Psoas muscle (tissue), 8 donors: ENCODE results near the gene GNA12. TPM values are rescaled to one million over a fixed set of nuclear protein-coding genes. Genes with fewer than 3 reads are reported as not detected.

Experiments used
- ATAC-seq, 4 donors: fragments of 200-7000 bp; cut with Tn5 transposase; one replicate each; pipeline ENCODE4 v1.9.1; 2020; ENCODE audit warnings: moderate library complexity in 3 of 4, mild to moderate bottlenecking in 2 of 4
- DNase-seq, 2 donors: peaks; one replicate each; pipeline ENCODE4 v3.0.0-alpha.2; 2020
- H3K27ac ChIP-seq: fragments of 200-600 bp; one replicate; pipeline ENCODE4 v1.8.0; 2022
- H3K27me3 ChIP-seq, 3 donors: fragments of 200-600 bp in 1 of 3; one replicate each; pipeline versions ENCODE4 v1.6.1 to v1.8.0; 2013 to 2022; ENCODE audit warnings: low read length in 2 of 3, mild to moderate bottlenecking in 2 of 3, moderate library complexity in 1 of 3; ENCODE audit not compliant: insufficient read depth in 3 of 3
- H3K36me3 ChIP-seq, 2 donors: fragments of 200-600 bp in 1 of 2; one replicate each; pipeline versions ENCODE4 v1.6.1 to v1.8.0; 2013 to 2022; ENCODE audit warnings: low read depth in 1 of 2, mild to moderate bottlenecking in 1 of 2, moderate library complexity in 1 of 2; ENCODE audit not compliant: insufficient read depth in 1 of 2
- H3K4me1 ChIP-seq: fragments of 200-600 bp; one replicate; pipeline ENCODE4 v1.8.0; 2022
- H3K4me3 ChIP-seq: fragments of 200-600 bp; one replicate; pipeline ENCODE4 v1.8.0; 2022; ENCODE audit warnings: mild to moderate bottlenecking
- H3K9me3 ChIP-seq: fragments of 200-600 bp; one replicate; pipeline ENCODE4 v1.8.0; 2022
- WGBS, 3 donors: extraction: QIAGEN DNeasy Blood & Tissue Kit; methylation state at CpG; one replicate each; pipeline versions ENCODE4 v1.1.6 to v1.1.7; 2013; 5-methylcytosine and 5-hydroxymethylcytosine counted together
- intact Hi-C, 2 donors: fragments of 100-400 bp; cut with DNase I; formaldehyde crosslinking; loops; one replicate each; pipeline versions ENCODE4 v1.11.0 to v1.14.2; 2022
- polyA plus RNA-seq, 3 donors: library from polyadenylated mRNA; stranded (reverse); fragments of 200-250 nt; gene quantifications; one replicate each; pipeline ENCODE4 v1.2.3, GENCODE V29; 2013
- total RNA-seq, 4 donors: library from RNA; stranded (reverse); fragmentation: NEBNext Ultra II Directional in 2 of 4; extraction: Animal tissue kit (Norgen Biotek cat#: 25700) in 2 of 4; gene quantifications; one replicate each; pipeline versions ENCODE4 v1.2.1 to v1.2.4, GENCODE V29; 2021 to 2023
- TF ChIP-seq, protein P1 (sequence below): fragments of 200-600 bp; IDR thresholded peaks from one replicate; pipeline ENCODE4 v1.8.0; 2022; ENCODE audit warnings: antibody characterized with exemption
- donor health status: healthy with polysubstance abuse.
- donor health status: DM: no; HTN: no; CAD: no; lungs with moderate emphysema.
- donor health status: Bipolar disorder and iron deficiency.
- donor health status: healthy.
- donor health status: DM: yes; HTN: yes; CAD: no.
- donor health status: DM: no; HTN: no; CAD: no.
- donor health status: DM: no; HTN: no; CAD: no.
- donor health status: DM: yes; HTN: yes; CAD: no.

Gene GNA12
- total and polyA plus RNA-seq, 7 donors, result 7.1 to 20.2 (median 15.4) TPM

DNA sequence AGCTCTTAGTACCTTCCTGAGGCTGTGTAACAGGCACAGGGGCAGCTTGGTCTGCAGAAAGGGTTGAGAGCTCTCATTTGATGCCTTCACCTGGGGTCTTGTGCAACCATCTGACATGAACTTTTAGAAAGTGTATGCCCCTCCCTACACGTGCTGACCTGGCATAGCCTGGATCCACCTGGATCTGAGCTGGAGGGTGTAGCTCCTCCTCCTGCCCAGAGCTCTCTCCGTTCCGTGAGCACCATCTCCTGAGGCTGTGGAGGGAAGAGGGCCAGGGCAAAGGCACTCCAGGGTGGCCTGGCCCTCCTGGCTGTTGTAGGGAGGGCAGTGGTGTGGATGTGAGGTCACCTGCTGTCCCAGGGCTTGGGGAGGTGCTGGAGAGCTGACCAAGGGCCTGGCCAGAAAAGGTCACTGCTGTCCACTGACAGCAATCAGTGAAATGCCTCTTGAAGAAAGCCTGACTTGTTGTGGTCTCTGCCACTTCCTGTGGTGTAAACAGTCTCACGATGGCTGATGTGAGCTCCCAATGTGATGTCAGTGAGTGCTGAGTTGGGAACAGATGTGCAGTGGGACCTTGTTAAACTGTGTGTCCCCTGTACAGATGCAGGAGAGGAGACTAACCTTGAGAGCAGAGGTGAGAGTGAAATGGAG is 133.1 kb downstream of the GNA12 start:
- ATAC-seq, result no peak
- H3K4me1 ChIP-seq, result peaks cover 4% of the 10 kb centered on the region
- intact Hi-C loops, result no loop called here

DNA sequence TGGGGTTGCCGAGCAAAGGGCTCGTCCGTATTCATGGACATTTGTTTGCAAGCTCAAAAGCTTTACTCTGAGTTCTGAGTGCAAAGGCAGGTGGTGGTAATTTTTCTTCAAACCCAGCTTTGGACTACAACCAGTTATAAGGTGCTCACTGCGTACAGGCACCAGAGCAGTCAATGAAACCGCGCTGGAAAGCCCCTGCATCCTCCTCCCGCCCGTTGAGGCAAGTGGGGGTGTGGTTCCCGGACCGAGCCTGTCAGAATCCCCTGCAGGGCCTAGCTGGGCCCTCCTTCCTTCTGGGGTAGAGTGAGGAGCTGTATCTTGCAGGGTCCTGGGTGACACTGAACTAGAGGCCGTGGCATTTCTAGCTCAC is 133.8 kb downstream of the GNA12 start:
- no peak overlapping the region for H3K27ac ChIP-seq
- intact Hi-C loops, result no loop called here

More for the DNA sequence above, 133.1 kb downstream of the GNA12 start:
- Histone ChIP-seq H3K36me3 (no peaks in the 10 kb centered on the region), H3K27me3 (no peaks in the 10 kb centered on the region), H3K4me3 (no peak overlapping the region), H3K9me3 (no peaks in the 10 kb centered on the region), H3K27ac (no peak overlapping the region)
- DNase-seq, result no peak
- WGBS, 3 donors, result 48 to 64% (median 55%) methylated on average over 4 of the region's 4 CpGs
- TF ChIP-seq, protein P1, sequence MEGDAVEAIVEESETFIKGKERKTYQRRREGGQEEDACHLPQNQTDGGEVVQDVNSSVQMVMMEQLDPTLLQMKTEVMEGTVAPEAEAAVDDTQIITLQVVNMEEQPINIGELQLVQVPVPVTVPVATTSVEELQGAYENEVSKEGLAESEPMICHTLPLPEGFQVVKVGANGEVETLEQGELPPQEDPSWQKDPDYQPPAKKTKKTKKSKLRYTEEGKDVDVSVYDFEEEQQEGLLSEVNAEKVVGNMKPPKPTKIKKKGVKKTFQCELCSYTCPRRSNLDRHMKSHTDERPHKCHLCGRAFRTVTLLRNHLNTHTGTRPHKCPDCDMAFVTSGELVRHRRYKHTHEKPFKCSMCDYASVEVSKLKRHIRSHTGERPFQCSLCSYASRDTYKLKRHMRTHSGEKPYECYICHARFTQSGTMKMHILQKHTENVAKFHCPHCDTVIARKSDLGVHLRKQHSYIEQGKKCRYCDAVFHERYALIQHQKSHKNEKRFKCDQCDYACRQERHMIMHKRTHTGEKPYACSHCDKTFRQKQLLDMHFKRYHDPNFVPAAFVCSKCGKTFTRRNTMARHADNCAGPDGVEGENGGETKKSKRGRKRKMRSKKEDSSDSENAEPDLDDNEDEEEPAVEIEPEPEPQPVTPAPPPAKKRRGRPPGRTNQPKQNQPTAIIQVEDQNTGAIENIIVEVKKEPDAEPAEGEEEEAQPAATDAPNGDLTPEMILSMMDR, result no peak

GRCh38 chr7:2709553-2710285 is 134.4 kb downstream of the GNA12 start:
- intact Hi-C loops, result no loop called here

More for the DNA sequence above, 133.8 kb downstream of the GNA12 start:
- no peak overlapping the region for H3K4me3 ChIP-seq
- no peaks in the 10 kb centered on the region for H3K27me3 ChIP-seq
- H3K9me3 ChIP-seq, result no peaks in the 10 kb centered on the region
- H3K4me1 ChIP-seq, result no peaks in the 10 kb centered on the region
- no peak for DNase-seq
- TF ChIP-seq, protein P1, result no peak
- WGBS, 3 donors, result 72 to 82% (median 79%) methylated on average over 11 of the region's 11 CpGs
- ATAC-seq, result no peak
- H3K36me3 ChIP-seq, result no peaks in the 10 kb centered on the region

DNA sequence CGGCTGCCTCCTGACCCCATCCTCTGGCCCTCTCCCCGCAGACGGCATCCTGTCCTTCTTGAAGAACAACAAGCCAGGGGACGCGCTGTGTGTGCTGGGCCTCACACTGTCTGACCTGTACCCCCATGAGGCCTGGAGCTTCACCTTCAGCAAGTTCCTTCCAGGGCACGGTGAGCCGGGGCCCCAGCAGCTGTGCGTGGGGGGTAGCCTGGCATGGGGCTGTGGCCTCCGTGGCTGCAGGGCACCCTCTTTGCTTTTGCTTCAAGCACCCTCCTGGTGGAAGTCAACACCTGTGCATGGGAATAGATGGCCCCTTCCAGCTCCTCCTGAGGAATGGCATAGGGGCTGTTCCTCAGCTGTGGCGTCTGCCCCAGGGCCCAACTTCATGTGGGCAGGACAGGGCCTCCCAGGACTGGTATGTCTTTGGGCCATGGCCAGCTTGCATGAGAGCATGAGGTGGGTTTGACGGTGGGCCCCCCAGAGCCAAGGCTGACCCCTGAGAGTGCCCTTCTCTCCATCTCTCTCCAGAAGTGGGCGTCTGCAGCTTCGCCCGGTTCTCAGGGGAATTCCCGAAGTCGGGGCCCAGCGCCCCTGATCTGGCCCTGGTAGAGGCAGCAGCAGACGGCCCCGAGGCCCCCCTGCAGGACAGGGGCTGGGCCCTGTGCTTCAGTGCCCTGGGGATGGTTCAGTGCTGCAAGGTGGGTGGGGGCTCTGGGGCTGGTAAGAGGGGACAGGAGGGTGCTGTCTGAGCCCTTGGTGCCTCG is 135.4 kb downstream of the GNA12 start:
- 87 to 94% (median 89%) methylated on average over 19 to 20 of the region's 20 CpGs for WGBS, 3 donors
- no peaks in the 10 kb centered on the region for H3K9me3 ChIP-seq
- no peak overlapping the region for H3K27ac ChIP-seq
- H3K36me3 ChIP-seq, result no peaks in the 10 kb centered on the region
- no peaks in the 10 kb centered on the region for H3K4me1 ChIP-seq
- intact Hi-C loops, result no loop called here
- no peak overlapping the region for H3K4me3 ChIP-seq
- peaks cover 0 to 3% (median 0%) of the 10 kb centered on the region in 3 donors for H3K27me3 ChIP-seq
- no peak for ATAC-seq
- TF ChIP-seq, protein P1, result no peak
- DNase-seq, result no peak

More at GRCh38 chr7:2709553-2710285, 134.4 kb downstream of the GNA12 start:
- H3K4me1 ChIP-seq, result no peaks in the 10 kb centered on the region
- TF ChIP-seq, protein P1, result peak; percentile 78
- peaks cover 0 to 3% (median 0%) of the 10 kb centered on the region in 3 donors for H3K27me3 ChIP-seq
- H3K36me3 ChIP-seq, result no peaks in the 10 kb centered on the region
- no peak overlapping the region for H3K27ac ChIP-seq
- H3K9me3 ChIP-seq, result no peaks in the 10 kb centered on the region
- H3K4me3 ChIP-seq, result no peak overlapping the region
- DNase-seq (peak; percentile 64 to 79), ATAC-seq (peak; percentile 72 to 89 (median 80))
- 28 to 46% (median 31%) methylated on average over 32 to 35 of the region's 35 CpGs for WGBS, 3 donors
